GM18867 (cell line): ENCODE measurements around the gene C1orf232.

ENCODE experiments used
- ATAC-seq: cut with Tn5 transposase; IDR thresholded peaks from one replicate; pipeline ENCODE4 v1.9.1; 2021; ENCODE audit warnings: mild to moderate bottlenecking, moderate library complexity; ENCODE audit not compliant: unreplicated experiment

Gene C1orf232

GRCh38 chr1:26168410-26169197 is at the start of gene C1orf232:
Gene C1orf232 (minus strand): TSS chr1:26168963. CDS start chr1:26168499, 464 bp downstream.
- no peak for ATAC-seq

- no peak for ATAC-seq
Measured at GRCh38 chr1:26215246-26215645, 46.5 kb upstream of the C1orf232 start.

- no peak for ATAC-seq
Measured at GRCh38 chr1:26213335-26213905, 44.7 kb upstream of the C1orf232 start.

GRCh38 chr1:26212726-26213125 is 44.0 kb upstream of the C1orf232 start:
- ATAC-seq, result no peak

GRCh38 chr1:26210147-26210870 is 41.5 kb upstream of the C1orf232 start:
- no peak for ATAC-seq

GRCh38 chr1:26203642-26204318 is 35.0 kb upstream of the C1orf232 start:
- ATAC-seq, result no peak

- no peak for ATAC-seq
Measured at GRCh38 chr1:26200413-26200812, 31.6 kb upstream of the C1orf232 start.

GRCh38 chr1:26197813-26198212 is 29.1 kb upstream of the C1orf232 start:
- ATAC-seq, result no peak

- ATAC-seq, result no peak
Measured at GRCh38 chr1:26197301-26197700, 28.5 kb upstream of the C1orf232 start.

- ATAC-seq, result no peak
Measured at GRCh38 chr1:26195805-26196204, 27.0 kb upstream of the C1orf232 start.

- no peak for ATAC-seq
Measured at GRCh38 chr1:26191739-26192138, 23.0 kb upstream of the C1orf232 start.

- ATAC-seq, result no peak
Measured at GRCh38 chr1:26190373-26190987, 21.7 kb upstream of the C1orf232 start, which contains the start of gene CATSPER4. Gene CATSPER4 (plus strand): TSS chr1:26190602. CDS start chr1:26190628, 26 bp downstream.

- no peak for ATAC-seq
Measured at GRCh38 chr1:26189751-26190275, 21.1 kb upstream of the C1orf232 start.

GRCh38 chr1:26189331-26189730 is 20.6 kb upstream of the C1orf232 start:
- ATAC-seq, result no peak

GRCh38 chr1:26188477-26188876 is 19.7 kb upstream of the C1orf232 start:
- ATAC-seq, result no peak

GRCh38 chr1:26187882-26188281 is 19.1 kb upstream of the C1orf232 start:
- no peak for ATAC-seq

GRCh38 chr1:26184883-26185282 is 16.1 kb upstream of the C1orf232 start:
- ATAC-seq, result no peak

GRCh38 chr1:26184086-26184485 is 15.3 kb upstream of the C1orf232 start:
- ATAC-seq, result no peak

- no peak for ATAC-seq
Measured at GRCh38 chr1:26182383-26182696, 13.6 kb upstream of the C1orf232 start.

GRCh38 chr1:26181586-26182382 is 13.0 kb upstream of the C1orf232 start:
- no peak for ATAC-seq
